ENCODE measurements around the gene AKAP7. TPM values are rescaled to one million over a fixed set of nuclear protein-coding genes. Genes with fewer than 3 reads are reported as not detected.

Gene AKAP7
- polyA plus RNA-seq, 1 donor from 2014 or later = 2.8 TPM

DNA sequence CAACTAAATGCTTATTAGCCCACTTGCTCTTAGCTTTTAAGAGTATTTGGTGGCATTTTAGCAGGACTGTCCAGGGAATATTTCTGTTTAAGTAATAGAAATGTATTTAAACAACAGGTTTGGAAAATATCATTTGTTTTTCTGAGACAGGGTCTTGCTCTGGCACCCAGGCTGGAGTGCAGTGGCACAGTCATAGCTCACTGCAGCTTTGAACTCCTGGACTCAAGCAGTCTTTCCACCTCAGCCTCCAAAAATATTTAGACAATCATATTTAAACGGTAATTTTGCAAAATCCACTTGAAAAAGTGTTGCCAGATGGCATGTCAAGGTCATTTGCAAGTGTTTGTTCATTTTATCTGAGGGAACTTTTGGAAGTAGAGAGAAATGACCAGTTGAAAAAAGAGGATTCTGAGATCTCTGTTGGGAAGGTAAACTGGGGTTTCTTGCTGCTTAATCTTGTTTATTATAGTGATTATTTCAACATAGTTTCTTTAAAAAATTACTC, 25.0 kb downstream of the AKAP7 start:
- Mint-ChIP-seq H3K4me3 (no peak overlapping the region), H3K36me3 (no peaks in the 10 kb centered on the region), H3K9me3 (no peaks in the 10 kb centered on the region), H3K4me1 (peaks cover 0 to 1% (median 0%) of the 10 kb centered on the region in 3 donors), H3K27ac (no peak overlapping the region), H3K27me3 (no peaks in the 10 kb centered on the region)

DNA sequence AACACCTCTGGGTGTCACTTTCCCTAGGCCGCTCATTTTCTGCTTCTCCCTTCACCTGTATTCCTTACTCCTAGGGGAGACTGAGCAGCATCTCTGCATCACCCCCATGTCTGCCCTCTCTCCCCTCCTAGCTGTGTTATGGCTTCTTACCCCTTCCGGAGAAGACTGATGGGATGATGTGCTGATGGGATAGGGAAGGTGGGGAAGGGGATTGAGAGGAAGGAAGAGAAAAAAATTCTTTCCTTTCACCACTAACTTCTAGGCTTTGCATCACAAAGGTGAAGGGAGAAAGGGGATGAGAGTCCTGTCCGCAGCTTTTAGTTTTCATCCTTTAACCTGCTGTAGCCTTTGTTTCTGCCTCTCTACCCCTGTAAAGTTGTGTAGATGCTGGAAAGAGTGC, 26.7 kb downstream of the AKAP7 start:
- no peak overlapping the region for H3K27ac Mint-ChIP-seq
- H3K4me3 Mint-ChIP-seq = no peak overlapping the region
- H3K9me3 Mint-ChIP-seq = no peaks in the 10 kb centered on the region
- H3K36me3 Mint-ChIP-seq = no peaks in the 10 kb centered on the region
- H3K27me3 Mint-ChIP-seq = no peaks in the 10 kb centered on the region
- H3K4me1 Mint-ChIP-seq = peaks cover 0 to 1% (median 0%) of the 10 kb centered on the region in 3 donors

DNA sequence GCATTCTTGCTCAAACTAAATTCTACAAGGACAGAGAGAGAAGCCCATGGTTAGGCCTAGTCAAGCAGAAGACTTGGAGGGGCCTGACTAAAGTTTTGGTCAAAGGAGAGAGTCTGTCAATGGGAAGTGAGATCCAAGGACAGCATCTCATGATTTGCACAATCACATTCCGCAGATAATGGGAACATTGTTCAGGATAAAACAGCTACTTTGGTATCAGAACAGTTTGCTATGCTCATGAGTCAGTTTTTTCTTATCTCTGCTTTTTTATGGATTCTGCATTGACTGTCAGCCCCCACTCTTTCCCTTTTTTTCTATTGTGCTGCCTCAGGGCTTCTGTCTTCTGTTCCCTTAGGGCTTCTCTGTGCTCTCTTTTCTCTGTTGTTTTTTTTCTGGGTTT, 28.6 kb downstream of the AKAP7 start:
- H3K4me3 Mint-ChIP-seq = no peak overlapping the region
- no peaks in the 10 kb centered on the region for H3K27me3 Mint-ChIP-seq
- no peaks in the 10 kb centered on the region for H3K36me3 Mint-ChIP-seq
- H3K27ac Mint-ChIP-seq = no peak overlapping the region
- peaks cover 0 to 3% (median 0%) of the 10 kb centered on the region in 3 donors for H3K4me1 Mint-ChIP-seq
- H3K9me3 Mint-ChIP-seq = no peaks in the 10 kb centered on the region

DNA sequence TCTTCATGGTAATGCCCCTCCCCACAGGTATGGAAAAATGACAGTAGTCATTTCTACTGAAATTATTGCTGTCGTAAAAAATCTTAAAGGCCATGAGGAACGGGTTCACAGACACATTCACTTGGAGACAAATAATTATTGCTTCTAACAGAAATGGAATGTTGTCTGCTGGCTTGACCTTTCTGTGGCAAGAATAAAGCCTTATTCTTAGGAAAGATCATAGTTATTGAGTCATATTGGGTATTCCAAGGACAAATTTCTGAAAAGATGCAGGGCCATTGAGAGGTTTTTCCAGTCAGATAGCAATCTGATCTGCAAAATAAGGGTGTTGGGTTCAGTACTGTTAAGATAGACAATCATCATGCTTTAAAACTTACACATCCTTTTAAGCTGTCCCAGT, 29.2 kb downstream of the AKAP7 start:
- peaks cover 0 to 3% (median 0%) of the 10 kb centered on the region in 3 donors for H3K4me1 Mint-ChIP-seq
- H3K27me3 Mint-ChIP-seq = no peaks in the 10 kb centered on the region
- no peaks in the 10 kb centered on the region for H3K9me3 Mint-ChIP-seq
- no peak overlapping the region for H3K27ac Mint-ChIP-seq
- no peaks in the 10 kb centered on the region for H3K36me3 Mint-ChIP-seq
- no peak overlapping the region for H3K4me3 Mint-ChIP-seq

DNA sequence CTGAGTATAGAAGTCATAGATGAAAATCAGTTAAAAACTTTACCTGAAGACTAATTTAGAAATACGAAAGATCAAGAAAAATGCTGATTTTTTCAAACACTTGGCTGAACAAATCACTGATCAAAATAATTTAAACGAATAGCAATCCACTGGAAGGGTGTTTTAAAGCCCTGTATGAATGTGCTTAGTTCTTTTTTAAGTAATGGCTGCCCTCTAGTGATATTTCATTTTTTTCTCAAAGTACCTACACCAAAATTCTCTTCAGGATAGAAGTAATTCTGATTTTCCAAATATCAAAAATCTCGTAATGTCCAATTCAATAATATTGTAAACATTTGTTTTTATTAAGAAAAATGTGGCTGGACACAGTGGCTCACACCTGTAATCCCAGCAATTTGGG, 32.5 kb downstream of the AKAP7 start:
- Mint-ChIP-seq H3K27me3 (no peaks in the 10 kb centered on the region), H3K4me3 (no peak overlapping the region), H3K36me3 (no peaks in the 10 kb centered on the region), H3K4me1 (peaks cover 0 to 1% (median 0%) of the 10 kb centered on the region in 3 donors), H3K27ac (no peak overlapping the region), H3K9me3 (no peaks in the 10 kb centered on the region)

DNA sequence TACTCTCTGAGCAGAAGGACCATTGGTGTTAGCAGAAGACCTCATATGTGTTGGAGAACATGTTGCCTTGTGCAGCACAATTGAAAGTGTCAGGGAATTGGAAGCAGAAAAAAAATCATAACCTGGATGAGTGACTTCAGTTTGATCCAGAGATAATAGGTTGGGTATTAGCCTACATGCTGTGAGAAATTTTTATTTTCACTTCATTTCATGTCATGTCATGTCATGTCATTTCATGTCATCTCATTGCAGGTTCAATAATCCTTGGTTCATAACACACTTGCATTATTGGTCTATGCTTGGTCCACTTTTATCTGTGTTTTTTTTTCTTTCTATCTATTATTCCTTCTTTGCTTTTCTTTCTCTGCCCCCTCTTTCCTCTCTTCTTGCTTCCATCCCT, 34.3 kb downstream of the AKAP7 start:
- H3K27me3 Mint-ChIP-seq = no peaks in the 10 kb centered on the region
- no peak overlapping the region for H3K4me3 Mint-ChIP-seq
- peak overlapping the region in 1 of 3 donors; percentile 18 for H3K27ac Mint-ChIP-seq
- no peaks in the 10 kb centered on the region for H3K36me3 Mint-ChIP-seq
- peaks cover 0 to 1% (median 0%) of the 10 kb centered on the region in 3 donors for H3K4me1 Mint-ChIP-seq
- no peaks in the 10 kb centered on the region for H3K9me3 Mint-ChIP-seq

DNA sequence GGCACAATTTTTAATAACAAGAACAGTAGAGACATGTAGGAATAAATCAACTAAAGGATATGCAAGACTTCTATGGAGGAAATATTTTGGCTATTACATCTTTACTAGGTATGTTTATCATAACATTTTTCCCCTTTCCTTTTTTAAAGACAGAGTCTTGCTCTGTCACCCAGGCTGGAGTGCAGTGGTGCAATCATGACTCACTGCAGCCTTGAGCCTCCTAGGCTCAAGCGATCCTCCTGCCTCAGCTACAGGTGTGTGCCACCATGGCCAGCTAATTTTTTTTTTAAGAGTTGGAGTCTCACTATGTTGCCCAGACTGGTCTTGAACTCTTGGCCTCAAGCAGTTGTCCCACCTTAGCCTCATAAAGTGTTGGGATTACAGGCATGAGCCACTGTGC, 37.0 kb downstream of the AKAP7 start:
- no peaks in the 10 kb centered on the region for H3K36me3 Mint-ChIP-seq
- H3K4me1 Mint-ChIP-seq = peaks cover 0 to 1% (median 0%) of the 10 kb centered on the region in 3 donors
- no peak overlapping the region for H3K4me3 Mint-ChIP-seq
- H3K9me3 Mint-ChIP-seq = no peaks in the 10 kb centered on the region
- H3K27ac Mint-ChIP-seq = no peak overlapping the region
- no peaks in the 10 kb centered on the region for H3K27me3 Mint-ChIP-seq

DNA sequence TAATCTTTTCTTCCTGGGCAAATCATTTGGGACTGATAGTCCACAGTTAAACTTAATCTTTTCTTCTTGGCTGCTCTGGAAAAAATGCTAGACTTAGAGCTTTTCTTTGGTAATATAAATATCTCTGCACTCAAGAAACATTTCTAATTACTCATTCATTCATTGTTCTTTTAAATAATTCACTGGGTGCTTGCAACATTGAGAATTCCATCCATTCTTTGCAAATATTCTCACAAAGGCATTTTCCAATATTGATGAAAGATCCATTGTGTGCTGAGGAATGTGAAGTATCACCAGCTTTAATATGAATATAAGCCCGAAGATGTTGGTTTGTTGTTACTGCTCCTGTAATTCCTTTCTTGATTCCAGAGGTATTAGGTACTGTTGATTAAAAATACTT, 38.4 kb downstream of the AKAP7 start:
- no peaks in the 10 kb centered on the region for H3K9me3 Mint-ChIP-seq

DNA sequence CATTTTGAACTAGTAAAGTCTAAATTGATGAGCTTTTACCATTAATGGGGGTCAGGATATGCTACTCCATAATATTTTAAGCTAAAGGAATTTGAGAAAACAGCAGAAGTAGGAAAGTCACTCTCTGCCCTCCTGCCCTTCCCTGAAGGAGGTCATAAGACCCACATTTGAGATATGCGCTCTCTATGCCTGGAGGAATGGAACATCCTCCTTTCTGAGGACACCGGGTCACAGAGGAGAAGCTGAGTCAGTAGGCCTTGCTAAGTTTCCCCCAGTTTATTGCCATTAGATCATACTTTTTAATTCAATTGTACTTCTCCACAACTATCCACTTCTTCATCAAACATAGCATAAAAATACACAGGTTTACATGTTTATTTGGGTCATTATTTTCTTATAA, 40.3 kb downstream of the AKAP7 start:
- no peaks in the 10 kb centered on the region for H3K4me1 Mint-ChIP-seq
- H3K4me3 Mint-ChIP-seq = no peak overlapping the region
- no peak overlapping the region for H3K27ac Mint-ChIP-seq

More for the DNA sequence above, 38.4 kb downstream of the AKAP7 start:
- Mint-ChIP-seq H3K4me1 (no peaks in the 10 kb centered on the region), H3K27ac (no peak overlapping the region), H3K27me3 (no peaks in the 10 kb centered on the region), H3K36me3 (no peaks in the 10 kb centered on the region), H3K4me3 (no peak overlapping the region)

DNA sequence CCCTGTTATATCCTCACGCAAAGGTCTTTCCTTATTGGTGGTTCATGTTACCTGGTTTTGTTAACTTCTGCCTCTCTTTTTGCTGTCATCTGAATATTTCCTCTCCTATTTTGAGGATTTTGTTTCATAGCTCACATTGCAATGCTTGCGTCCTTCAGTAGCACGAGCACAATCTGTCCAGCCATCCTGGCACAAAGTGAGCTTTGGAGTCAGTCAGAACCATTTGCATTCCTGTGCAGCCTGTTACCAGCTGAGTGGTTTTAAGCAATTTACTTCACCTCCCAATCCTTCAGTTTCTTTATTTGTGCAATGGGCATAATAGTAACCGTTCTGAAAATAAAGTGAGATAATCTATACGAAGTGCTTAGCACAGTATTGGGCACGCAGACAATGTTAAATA, 42.7 kb downstream of the AKAP7 start:
- Mint-ChIP-seq H3K4me1 (peaks cover under 1 to 1% (median under 1%) of the 10 kb centered on the region in 3 donors), H3K27ac (peak overlapping the region in 1 of 3 donors; percentile 10), H3K27me3 (no peaks in the 10 kb centered on the region), H3K4me3 (no peak overlapping the region), H3K9me3 (no peaks in the 10 kb centered on the region), H3K36me3 (peaks cover 2% of the 10 kb centered on the region)

More for the DNA sequence above, 40.3 kb downstream of the AKAP7 start:
- no peaks in the 10 kb centered on the region for H3K9me3 Mint-ChIP-seq
- peaks cover 2% of the 10 kb centered on the region for H3K36me3 Mint-ChIP-seq
- no peaks in the 10 kb centered on the region for H3K27me3 Mint-ChIP-seq

DNA sequence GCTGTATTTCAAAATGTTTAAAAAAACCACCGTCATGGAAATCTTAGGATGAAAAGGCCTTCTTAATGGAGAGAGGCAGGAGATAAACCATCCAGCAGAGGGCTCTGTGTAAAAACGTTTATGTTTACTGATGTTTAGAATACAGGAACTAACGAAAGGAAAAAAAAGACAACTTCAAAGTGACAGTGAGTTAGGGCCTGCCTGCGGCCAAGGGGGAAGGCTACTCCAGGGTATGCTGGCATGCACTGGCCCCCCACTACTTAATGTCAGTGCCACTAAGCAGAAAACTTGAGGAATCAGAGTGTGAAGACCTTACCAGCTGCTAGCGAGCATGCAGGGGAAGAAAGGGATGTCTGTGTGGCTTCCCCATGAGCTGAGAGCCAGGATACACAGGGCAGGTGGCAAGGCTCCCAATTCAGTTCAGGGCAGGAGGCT, 47.7 kb downstream of the AKAP7 start:
- Mint-ChIP-seq H3K9me3 (no peaks in the 10 kb centered on the region), H3K36me3 (peaks cover 5% of the 10 kb centered on the region), H3K4me1 (peaks cover 2 to 4% (median 3%) of the 10 kb centered on the region in 3 donors), H3K27me3 (no peaks in the 10 kb centered on the region), H3K4me3 (peak overlapping the region in 1 of 4 donors; percentile 88), H3K27ac (peak overlapping the region in 2 of 3 donors; percentile 40 to 65)

DNA sequence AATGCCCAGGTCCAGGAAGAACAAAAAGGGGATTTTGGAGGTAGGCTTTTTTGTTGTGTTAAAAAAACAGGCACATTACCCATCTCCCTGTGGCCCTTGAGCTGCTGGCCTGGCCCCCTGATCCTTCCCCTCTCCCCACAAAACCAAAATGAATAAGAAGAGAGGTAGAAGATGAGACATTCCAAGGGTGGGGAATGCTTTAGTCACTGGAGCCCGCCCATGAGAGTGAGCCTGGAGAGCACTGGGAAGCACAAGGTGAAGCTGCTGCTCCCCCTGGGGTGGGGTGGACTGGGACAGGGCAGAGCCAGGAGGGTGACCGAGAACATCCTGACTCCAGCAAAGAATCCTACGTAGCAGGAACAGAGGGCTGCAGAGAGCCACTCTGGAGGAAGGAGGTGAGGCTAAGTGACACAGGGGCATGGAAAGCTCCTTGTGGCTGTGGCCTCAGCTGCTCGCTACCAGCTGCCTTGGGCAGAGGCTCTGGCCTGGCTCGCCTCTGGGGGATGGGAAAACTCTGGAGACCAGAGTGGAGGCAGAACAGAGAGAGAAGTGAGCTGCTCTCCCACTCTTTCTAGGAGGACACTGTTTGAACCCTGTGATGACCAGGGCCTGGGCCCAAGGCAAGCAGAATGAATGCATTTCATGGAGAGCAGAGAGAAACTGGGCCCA, 48.3 kb downstream of the AKAP7 start:
- Mint-ChIP-seq H3K36me3 (peaks cover 5% of the 10 kb centered on the region), H3K9me3 (no peaks in the 10 kb centered on the region), H3K27me3 (no peaks in the 10 kb centered on the region), H3K4me1 (peaks cover 2 to 4% (median 3%) of the 10 kb centered on the region in 3 donors), H3K4me3 (peak overlapping the region in 1 of 4 donors; percentile 88), H3K27ac (peak overlapping the region in 1 of 3 donors; percentile 40)

DNA sequence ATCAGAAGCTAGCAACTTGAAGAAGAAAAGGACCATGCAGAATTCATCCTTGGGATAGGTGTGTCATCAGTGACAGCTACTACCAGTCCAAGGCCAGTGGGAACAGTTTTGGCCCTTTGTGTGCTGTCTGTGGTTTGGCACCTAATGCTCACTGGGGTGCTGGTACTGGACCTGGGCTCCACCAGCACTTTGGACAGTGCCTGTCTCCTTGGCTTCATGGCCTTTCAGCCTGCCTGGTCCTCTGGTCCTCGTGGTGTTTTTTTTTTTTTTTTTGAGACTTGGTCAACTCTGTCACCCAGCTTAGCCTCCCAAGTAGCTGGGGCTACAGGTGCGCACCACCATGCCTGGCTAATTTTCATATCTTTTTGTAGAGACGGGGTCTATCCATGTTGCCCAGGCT, 56.3 kb downstream of the AKAP7 start:
- Mint-ChIP-seq H3K36me3 (peaks cover 15% of the 10 kb centered on the region), H3K27me3 (no peaks in the 10 kb centered on the region), H3K4me1 (peaks cover 0 to 9% (median 1%) of the 10 kb centered on the region in 3 donors), H3K4me3 (no peak overlapping the region), H3K27ac (peak overlapping the region in 1 of 3 donors; percentile 65), H3K9me3 (peaks cover 4 to 15% (median 6%) of the 10 kb centered on the region in 3 donors)

DNA sequence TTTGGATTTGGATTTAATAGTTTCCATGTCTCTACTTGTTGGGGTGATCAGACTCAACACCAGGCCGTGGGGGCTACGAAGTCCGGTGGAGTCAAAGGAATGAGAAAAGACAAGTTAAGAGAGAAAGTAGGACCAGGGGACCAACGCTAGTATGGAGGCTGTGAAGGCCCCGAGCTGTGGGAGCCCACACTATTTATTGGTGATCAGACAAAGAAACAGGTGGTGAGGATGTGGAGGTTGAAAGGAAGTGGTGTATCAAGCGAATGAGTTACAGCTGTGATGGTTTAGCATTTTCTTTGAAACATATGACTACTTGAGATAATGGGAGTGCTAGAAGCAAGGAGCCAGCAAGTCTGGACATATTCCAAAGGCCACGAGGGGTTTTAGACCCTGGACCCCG, 62.4 kb downstream of the AKAP7 start:
- Mint-ChIP-seq H3K4me1 (peaks cover 9 to 32% (median 19%) of the 10 kb centered on the region in 3 donors), H3K9me3 (peaks cover 4 to 7% (median 6%) of the 10 kb centered on the region in 3 donors), H3K27ac (peak overlapping the region in 1 of 3 donors; percentile 60), H3K27me3 (no peaks in the 10 kb centered on the region), H3K36me3 (peaks cover 11% of the 10 kb centered on the region), H3K4me3 (peak overlapping the region in 2 of 4 donors; percentile 25 to 87)

DNA sequence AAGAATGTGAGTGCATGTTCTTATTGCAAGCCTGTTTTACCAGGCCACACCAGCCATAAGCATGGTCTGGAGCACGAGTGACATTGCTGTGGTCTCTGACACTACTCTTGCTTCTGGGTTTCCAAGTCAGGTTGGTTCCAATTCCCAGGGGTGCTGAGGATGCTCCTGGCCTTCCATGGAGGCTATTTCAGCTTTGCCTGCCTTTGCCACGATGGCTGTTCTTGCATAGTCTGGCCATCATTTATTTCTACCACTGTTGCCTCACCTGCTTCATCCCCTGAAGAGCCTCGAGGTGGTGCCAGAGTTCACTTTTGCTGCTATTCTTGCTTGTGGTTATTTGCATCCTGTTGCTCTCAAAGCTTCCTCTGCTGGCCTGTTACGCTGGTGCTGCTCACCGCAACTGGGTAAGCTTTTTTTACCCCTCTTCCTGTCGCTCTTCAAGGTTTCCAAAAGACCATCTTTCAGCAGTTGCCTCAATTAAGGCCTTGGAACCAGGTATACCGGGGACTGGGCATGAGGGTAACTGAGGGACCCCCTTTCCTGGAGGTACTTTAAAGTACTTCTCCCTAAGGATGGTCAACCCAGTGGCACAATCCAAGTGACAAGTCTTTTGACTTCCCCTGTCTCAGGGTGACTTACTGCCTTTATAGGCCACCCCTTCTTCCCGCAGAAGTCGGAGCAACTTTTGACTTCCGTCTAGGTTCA, 64.5 kb downstream of the AKAP7 start:
- Mint-ChIP-seq H3K27ac (peak overlapping the region; percentile 54 to 74 (median 70)), H3K36me3 (peaks cover 3% of the 10 kb centered on the region), H3K4me3 (peak overlapping the region; percentile 53 to 84 (median 68)), H3K27me3 (no peaks in the 10 kb centered on the region), H3K9me3 (no peaks in the 10 kb centered on the region), H3K4me1 (peaks cover 9 to 32% (median 19%) of the 10 kb centered on the region in 3 donors)

Data from IgD-negative memory B cell (primary cell).